HG03196 (cell line): ENCODE results near the gene FBXL19.

Experiments
- ATAC-seq: cut with Tn5 transposase; IDR thresholded peaks from one replicate; pipeline ENCODE4 v1.9.1; 2021; ENCODE audit not compliant: unreplicated experiment

FBXL19 gene

DNA sequence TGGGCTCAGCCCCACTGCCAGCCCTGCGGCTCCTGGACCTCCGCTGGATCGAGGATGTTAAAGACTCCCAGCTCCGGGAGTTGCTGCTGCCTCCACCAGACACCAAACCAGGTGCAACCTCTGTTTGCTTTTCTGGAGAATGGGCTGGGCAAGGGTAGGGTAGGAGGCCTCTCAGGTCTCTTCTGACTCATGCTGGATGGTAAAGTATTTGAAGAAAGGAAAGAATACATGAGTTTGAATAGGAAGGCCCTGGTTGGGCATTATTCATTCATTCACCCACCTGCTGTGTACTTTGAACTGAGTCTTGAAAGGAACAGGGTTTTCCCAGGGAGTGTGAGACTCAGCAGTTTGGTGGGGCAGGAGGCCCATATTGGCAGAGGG lies 19.0 kb downstream of the FBXL19 start:
- ATAC-seq, result no peak

DNA sequence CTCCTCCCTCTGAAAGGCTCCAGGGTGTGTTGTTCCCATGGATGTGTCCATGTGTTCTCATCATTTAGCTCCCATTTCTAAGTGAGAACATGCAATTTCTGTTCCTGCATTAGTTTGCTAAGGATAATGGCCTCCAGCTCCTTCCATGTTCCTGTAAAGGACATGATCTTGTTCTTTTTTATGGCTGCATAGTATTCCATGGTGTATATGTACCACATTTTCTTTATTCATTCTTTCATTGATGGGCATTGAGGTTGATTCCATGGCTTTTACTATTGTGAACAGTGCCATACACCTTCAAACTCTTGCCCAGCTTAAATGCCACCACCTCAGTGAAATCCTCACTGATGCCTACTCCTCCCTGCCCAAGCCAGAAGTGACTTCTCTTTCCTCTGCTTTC lies 21.0 kb downstream of the FBXL19 start:
- no peak for ATAC-seq

DNA sequence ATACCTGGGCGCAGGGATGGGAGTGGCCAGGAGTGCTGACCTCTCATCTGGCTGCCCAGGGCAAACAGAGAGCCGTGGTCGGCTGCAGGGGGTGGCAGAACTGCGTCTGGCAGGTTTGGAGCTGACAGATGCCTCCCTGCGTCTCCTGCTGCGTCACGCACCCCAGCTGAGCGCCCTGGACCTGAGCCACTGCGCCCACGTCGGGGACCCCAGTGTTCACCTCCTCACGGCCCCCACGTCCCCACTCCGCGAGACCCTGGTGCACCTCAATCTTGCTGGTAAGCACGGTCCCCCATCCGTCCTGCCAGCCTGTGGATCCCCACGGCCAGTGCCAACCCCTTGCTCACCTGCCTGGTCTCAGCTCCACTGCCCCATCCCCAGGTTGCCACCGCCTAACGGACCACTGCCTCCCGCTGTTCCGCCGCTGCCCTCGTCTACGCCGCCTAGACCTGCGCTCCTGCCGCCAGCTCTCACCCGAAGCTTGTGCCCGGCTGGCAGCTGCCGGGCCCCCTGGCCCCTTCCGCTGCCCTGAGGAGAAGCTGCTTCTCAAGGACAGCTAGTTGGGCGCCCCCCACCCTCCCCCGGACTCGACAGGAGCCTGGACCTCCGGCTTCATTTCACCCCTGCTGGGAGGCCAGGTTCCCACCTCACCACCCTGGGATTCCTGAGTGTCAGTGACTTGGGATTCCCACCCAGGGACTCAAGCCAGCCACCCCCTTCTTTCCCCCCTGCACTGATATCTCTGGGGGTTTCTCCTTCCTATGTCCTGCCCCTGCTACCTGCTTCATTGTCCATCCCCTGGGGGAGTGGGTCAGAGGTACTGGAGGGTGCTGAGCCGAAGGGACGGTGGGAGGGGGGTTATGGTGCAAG lies 23.5 kb downstream of the FBXL19 start:
- ATAC-seq, result no peak

DNA sequence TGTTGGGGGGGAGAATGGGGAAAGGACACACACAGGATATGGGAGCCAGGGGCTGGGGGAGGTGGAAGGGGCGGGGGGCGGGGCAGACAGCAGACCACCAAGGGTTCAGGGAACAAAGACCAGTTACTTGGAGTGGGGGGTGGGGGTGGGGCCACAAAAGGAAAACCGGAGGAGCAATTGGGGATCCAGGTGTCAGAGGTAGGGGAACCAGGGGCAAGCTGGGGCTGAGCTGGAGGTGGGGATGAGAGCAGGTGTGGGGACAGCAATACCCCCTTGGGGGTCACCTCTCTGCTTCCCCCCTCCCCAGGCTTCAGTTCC lies 24.1 kb downstream of the FBXL19 start:
- no peak for ATAC-seq

DNA sequence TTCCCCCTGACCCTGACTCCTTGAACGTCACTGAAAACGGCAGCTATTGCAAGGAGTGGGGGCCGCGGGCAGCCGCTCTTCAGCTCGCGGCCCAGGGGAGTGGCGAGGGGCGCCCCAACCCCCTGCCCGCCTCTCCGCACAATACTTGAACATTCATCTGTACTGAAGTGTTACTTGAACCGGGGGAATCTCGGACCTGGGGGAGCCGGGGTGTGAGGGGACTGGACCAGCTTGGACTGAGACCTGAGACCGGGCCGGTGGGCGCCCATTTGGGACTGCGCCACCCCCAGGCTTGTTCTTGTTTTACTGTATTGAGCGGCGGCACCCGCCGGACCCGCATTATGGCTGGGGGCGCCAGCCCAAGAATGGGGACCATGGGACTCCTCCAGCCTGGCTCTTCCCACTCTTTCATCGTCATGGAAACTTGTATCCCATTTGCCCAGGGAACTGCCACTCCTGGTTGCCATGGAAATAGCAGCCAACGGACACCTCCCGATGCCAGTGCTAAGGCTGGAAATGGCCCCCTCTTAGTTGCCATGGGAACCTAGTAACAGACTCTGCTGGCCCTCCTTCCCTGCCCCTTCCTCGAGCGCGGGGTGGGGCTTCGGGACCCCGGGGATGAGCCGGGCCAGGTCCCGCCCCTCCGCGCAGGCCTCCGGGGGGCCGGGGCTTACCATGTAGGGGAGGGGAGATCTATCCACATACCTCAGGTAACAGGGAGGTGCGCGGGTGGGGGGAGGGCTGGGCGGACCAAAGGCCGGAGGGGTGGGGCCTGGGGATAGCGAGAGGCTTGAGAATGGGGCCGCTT lies 24.7 kb downstream of the FBXL19 start:
- ATAC-seq, result no peak

DNA sequence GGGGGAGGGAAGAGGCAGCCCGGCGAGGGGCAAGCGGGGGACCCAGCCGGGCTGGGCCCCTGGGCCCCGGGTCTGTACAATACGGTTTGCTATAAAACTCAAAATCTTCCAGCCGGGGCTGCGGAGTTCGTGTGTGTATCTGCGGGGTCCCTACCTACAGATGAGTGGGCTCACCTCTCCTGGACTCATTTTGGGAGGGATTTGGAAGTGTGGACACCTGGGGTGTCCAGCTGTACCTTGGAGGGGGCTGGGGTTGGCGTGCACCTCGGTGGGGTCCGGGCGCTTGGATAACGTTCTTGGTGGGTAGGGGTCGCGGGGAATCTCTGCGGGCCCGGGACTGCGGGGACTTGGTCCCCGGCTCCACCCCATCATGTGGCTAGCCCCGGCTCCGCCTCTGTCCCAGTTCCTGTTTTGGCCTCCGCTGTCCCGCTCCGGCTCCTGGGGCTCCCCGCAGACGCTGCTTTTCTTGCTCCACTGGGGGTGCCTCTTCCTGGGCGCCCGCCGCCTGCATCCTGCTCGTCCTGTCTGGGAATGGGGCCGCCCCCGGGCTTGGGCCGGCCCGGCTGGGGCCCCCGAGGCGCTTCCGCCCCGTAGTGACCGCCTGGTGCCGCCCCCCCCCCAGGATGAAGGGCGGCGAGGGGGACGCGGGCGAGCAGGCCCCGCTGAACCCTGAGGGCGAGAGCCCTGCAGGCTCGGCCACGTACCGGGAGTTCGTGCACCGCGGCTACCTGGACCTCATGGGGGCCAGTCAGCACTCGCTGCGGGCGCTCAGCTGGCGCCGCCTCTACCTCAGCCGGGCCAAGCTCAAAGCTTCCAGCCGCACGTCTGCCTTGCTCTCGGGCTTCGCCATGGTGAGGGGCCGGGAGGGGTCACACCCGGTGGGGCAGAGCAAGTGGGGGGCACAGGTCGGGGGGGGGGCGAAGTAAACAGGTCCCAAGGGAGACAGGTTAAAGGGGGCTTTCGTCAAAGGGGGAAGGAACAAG lies 25.6 kb downstream of the FBXL19 start, which contains the start of gene ORAI3:
ORAI3 (plus strand) TSS at position 402 of the 983 bp plus-strand sequence; CDS start at position 624, 222 bp downstream.
- peak; percentile 53 for ATAC-seq

DNA sequence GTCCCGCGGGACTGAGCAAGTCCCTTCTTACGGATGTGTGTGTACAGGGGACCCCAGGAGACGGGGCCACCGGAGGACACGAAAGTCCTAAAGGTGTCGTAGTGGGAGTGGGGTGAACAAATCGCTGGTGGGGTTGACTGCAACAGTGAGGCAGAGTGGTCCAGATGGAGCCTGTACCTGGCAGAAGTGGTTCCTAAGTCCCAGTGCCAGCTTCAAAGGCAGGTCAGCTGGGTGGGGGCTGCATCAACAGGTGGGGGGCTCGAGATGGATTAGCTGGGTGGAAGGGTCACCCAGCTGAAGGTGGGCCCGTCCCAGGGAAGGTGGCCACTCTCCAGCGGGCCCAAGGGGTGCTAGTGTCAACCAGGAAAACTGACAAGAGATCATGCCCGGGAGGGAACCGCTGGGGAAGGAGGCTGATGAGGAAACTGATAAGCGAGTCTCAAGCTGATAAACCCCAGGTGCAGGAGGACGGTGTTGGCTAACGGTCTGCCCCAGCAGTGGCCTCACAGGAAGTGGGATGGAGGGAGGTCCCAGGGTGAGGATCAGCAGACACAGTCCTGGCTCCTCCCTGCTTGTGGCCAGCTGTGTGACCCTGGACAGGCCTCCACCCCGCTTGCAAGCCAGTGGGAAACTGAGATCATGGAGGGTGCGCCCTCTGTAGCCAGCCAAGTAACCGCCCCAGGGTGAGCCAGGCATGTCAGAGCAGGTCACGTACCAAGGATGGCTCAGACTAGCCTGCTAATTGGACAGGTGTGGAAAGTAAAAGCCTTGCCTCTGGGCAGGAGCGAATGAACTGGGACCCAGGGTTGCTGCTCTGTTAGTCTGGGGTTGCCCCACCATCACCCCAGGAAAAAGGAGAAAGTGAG lies 26.5 kb downstream of the FBXL19 start:
- ATAC-seq, result peak; percentile 54

DNA sequence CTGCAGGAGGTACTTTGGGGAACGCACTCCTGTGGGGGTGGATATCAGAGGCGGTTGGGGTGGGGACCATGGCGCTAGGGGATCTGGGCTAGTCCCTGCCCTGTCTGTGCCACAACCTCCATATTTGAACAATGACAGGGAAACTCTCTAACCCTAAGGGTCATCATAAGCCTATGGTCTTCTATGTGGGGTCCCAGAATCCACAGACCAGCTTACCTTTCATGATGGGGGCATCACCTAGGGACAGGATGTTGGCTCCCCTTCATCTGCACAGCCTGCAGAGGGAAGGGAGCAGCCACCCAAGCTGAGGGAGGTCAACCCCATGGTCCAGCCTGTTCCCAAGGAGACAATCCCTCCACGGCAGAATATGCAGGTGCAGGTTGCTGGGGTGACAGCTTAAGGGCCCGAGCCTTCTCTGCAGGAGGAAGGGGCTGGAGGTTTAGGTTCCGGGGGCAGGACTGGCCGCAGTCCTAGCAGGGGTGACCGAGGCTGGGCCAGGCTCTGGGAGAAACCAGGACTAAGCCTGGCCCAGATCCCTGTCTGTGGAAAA lies 27.2 kb downstream of the FBXL19 start:
- ATAC-seq, result no peak

DNA sequence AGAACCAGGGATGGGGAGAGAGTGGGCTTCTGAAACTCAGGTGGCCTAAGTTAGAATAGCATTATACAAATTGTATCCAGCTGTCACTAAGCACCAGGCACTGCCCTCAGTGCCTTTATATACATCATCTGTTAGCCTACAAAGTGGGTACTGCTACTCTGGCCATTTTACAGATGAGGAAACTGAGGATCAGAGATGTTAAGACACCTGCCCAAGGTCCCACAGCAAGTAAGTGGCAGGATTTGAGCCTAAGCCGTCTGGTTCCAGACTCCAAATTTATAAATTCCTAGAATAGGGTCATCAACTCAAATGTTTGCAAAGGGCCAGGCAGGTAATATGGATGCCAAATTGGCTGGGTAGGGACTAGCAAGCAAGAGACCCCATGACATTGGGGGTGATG lies 27.8 kb downstream of the FBXL19 start:
- no peak for ATAC-seq

DNA sequence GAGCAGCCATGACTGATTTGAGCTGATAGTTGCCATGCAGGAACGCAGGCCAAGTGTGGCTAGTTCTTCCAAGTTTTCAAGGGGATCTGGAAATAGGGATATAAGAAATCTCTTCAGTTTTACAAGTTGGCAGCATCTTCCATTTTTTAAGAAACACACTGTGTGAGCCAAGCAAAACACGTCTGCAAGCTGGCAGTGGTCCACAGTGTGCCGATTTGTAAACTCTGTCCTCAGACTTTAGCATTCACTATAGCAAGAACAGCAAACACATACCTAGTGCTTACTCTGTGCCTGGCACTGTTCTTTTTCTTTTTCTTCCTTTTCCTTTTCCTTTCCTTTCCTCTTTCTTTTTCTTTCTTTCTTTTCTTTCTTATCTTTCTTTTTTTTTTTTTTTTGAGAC lies 28.4 kb downstream of the FBXL19 start:
- no peak for ATAC-seq

DNA sequence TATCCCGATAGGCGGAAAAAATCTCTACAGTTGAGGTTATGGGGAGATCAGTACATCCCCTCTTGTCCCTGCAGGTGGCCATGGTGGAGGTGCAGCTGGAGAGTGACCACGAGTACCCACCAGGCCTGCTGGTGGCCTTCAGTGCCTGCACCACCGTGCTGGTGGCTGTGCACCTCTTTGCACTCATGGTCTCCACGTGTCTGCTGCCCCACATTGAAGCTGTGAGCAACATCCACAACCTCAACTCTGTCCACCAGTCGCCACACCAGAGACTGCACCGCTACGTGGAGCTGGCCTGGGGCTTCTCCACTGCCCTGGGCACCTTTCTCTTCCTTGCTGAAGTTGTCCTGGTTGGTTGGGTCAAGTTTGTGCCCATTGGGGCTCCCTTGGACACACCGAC lies 29.7 kb downstream of the FBXL19 start:
- no peak for ATAC-seq

DNA sequence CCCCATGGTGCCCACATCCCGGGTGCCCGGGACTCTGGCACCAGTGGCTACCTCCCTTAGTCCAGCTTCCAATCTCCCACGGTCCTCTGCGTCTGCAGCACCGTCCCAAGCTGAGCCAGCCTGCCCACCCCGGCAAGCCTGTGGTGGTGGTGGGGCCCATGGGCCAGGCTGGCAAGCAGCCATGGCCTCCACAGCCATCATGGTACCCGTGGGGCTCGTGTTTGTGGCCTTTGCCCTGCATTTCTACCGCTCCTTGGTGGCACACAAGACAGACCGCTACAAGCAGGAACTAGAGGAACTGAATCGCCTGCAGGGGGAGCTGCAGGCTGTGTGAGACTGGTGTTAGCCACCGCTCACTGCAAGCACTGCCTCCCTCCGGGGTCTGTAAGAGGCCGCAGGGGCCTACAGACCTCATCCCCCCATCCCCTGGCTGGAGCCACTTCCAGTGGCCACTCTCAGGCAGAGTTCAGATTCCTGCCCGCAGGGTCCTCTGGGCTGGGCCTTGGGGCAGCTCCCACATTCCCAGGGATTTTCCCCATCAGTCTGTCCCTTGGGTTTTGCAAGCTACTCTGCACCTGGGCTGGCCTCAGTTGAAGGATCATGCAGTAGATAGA lies 30.2 kb downstream of the FBXL19 start:
- no peak for ATAC-seq

DNA sequence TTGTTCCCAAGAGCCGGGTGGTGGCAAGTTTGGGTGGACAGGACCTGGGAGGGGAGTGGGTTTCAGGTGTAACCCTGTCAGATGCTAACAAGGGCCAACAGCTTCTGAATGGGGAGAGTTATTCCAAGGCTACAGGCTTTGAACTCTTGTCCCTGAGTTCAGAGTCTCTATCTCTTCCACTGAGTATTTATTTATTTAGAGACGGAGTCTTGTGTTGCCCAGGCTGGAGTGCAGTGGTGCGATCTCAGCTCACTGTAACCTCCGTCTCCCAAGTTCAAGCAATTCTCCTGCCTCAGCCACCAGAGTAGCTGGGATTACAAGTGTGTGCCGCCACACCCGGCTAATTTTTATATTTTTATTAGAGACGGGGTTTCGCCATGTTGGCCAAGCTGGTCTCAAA lies 31.6 kb downstream of the FBXL19 start:
- ATAC-seq, result no peak

DNA sequence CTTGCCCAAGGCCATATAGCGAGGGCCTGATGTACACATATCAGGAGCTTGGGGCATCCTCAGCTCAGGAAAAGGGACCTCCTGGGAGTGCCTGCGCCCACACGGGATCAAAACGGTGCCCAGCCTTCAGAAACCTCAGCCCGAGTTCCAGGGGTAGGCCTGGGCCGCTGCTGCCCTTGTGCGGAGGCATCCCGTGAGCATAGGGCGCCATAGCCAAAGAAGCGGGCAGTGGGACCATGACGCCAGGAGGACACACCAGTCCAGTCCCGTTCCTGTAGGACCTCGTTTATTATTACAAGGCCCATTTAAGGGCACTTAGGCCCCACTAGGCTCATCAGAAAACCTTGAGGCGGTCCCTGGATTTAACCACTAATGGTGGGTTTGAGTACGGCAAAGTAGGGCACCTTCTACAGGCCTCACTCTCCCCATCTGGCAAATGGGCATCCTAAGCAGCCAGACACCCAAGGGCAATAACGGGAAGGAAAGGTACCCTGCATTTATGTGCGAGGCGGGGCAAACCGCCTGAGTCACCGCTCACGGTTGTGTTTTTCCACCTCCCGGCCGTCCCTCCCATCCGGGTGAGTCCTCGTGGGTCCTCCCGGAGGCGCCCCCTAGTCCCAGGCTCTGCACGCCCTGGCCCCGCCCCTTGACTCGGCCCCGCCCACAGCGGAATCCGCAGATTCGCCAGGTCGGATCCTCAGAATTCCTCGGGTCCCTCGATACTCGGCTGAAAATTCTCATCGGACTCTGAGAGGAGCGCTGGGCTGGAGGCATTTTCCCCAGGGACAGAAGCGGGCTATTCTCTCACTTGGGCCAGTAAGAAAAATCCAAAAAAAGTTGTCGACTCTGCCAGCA lies 33.5 kb downstream of the FBXL19 start:
- ATAC-seq, result peak; percentile 39

DNA sequence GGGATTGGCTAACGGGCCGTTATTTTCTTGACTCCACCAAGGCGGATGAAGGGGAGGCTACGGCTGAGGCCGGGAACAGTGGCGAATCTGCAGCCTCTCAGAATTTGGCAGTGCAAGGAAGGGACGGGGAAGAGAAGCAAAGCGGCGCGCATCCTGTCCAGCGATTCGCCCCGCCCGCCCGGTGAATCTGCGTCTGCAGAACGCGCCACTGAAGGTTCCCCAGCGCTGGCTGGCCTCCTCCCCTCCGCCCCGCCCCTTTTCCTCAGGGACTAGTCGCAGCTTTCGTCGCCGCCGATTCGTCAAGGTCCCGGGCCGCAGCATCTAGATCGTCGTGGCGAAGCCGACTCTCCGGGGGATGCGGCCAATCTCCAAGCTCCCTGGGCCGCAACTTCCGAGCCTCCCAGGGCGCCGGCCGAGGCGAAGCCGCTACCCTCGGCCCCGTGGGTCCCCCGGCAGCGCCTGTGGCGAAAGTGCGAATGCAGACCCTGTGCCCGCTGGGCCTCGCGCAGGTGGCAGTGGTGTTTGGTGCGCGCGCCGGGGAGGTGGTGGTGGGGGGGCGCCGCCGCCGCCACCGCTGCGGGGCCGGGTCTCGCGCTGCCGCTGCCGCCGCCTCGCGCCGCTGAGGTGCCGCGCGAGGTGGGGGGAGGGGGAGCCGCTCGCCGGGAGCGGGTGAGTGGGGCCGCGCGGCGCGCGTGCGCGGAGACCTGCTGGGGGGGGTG lies 34.2 kb downstream of the FBXL19 start, which contains the start of gene SETD1A:
SETD1A (plus strand) TSS at position 299 of the 719 bp plus-strand sequence. CDS start 978 bp downstream, outside the sequence.
- peak; percentile 68 for ATAC-seq

DNA sequence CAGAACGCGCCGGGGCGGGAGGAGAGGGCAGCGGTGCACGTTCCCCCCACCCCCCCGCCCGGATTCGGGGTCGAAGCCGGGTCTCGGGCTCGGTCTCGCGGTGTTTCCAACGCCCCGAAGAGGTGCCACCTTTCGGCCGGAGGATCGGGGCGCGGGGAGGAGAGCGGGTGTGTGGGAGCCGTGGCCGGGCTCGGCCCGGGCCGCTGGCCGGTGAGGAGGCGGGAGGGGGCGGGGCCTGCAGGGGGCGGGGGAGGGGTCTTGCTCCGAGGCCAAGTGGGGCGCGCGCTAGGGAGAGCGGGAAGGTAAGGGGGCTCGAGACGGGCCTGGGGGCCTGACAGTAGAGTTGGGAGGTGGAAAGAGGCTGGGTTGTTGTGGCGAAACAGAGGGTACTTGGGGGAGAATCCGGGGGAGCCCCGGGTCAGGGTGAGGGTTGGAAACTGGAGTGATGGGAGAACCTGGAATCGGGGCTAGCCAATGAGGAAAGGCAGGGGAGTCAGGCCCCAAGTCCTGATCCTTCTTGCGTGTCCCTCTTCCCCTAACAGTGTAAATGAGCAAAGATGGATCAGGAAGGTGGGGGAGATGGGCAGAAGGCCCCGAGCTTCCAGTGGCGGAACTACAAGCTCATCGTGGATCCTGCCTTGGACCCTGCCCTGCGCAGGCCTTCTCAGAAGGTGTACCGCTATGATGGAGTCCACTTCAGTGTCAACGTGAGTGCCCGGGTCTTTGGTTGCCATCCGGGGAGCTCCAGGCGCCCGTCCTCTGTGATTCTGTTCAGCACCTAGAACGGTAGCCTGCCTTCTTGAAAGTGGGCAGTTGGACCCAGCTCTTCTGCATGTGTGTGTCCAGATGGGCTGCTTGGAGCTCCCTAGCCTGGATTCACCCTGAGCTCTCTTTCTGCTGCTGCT lies 35.1 kb downstream of the FBXL19 start:
- peak; percentile 36 for ATAC-seq

DNA sequence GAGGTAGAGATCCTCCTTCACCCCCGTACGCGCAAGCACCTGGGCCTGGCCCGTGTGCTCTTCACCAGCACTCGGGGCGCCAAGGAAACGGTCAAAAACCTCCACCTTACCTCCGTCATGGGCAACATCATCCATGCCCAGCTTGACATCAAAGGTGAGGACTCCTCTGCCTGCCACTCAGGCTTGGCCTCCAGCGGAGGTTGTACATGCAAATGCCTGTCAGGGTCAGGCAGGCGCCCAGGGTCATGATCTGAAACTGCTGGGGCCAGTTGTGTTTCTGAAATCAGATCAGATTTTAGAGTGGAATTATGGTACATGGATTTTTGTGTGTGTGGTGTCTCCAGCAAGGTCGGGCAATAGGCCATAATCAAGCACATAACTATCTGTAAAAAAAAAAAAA lies 38.0 kb downstream of the FBXL19 start:
- no peak for ATAC-seq
